ENCODE results near the gene TACC2.

TACC2 gene

DNA sequence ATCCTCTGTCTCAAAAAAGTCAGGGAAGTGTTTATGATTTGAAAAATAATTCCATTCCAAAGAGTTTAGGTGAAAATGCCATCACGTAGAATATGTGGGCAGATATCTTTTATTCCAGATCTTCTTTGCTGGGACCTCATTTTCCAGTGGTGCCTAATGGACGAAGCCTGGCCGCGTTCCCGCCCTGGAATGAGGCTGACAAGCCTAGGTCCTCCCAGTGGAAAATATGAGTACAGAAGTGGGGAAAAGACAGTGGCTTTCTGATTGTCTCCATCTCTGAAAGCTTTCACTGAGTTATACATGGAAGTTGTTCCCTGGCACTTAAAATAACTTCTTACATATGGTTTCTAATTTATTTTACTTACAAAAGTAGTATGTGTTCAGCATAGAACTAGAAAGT, 139.4 kb downstream of the TACC2 start:
- TF ChIP-seq, protein P1, sequence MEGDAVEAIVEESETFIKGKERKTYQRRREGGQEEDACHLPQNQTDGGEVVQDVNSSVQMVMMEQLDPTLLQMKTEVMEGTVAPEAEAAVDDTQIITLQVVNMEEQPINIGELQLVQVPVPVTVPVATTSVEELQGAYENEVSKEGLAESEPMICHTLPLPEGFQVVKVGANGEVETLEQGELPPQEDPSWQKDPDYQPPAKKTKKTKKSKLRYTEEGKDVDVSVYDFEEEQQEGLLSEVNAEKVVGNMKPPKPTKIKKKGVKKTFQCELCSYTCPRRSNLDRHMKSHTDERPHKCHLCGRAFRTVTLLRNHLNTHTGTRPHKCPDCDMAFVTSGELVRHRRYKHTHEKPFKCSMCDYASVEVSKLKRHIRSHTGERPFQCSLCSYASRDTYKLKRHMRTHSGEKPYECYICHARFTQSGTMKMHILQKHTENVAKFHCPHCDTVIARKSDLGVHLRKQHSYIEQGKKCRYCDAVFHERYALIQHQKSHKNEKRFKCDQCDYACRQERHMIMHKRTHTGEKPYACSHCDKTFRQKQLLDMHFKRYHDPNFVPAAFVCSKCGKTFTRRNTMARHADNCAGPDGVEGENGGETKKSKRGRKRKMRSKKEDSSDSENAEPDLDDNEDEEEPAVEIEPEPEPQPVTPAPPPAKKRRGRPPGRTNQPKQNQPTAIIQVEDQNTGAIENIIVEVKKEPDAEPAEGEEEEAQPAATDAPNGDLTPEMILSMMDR (IDR thresholded peaks at IDR 0.05; ENCODE audit: low read depth, low read length), result peak; percentile 13
- DNase-seq (ENCODE audit: extremely low read depth, low read depth), result no peak

DNA sequence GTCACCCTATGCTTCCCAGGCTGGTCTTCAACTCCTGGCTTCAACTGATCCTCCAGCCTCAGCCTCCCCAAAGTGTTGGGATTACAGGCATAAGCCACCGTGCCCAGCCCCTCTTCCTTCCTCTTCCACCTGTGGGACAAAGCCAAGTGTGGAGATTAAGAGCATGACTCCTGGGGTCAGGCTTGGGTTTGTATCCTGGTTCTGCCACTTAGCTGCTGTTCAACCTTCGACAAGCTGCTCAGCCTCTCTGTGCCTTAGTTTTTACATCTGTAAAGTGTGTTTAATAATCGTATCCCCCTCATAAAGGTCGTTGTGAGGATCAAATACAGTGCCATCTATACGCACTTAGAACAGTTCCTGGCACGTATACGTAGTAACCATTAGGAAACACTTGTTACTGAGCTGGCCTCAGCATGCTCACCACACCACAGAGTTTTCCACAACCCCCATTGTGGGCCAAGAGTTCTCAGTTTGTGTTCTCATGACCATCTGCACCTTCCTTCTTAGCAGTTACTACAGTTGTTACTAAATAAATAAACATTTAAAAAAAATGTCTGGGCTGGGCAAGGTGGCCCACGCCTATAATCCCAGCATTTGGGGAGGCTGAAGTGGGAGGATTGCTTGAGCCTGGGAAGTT, 141.6 kb downstream of the TACC2 start:
- DNase-seq (ENCODE audit: extremely low read depth, low read depth), result no peak
- TF ChIP-seq, protein P1 (IDR thresholded peaks at IDR 0.05; ENCODE audit: low read depth, low read length), result no peak

DNA sequence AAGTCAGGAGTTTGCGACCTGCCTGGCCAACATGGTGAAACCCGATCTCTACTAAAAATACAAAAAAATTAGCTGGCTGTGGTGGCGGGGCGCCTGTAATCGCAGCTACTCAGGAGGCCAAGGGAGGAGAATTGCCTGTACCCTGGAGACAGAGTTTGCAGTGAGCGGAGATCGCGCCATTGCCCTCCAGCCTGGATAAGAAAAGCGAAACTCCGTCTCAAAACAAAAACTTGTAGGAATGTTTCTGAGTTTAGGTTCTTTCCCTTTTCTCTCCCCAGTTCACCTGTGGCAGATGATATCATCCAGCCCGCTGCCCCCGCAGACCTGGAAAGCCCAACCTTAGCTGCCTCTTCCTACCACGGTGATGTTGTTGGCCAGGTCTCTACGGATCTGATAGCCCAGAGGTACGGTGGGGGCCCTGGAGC, 143.4 kb downstream of the TACC2 start:
- TF ChIP-seq, protein P1 (IDR thresholded peaks at IDR 0.05; ENCODE audit: low read depth, low read length), result no peak
- no peak for DNase-seq (ENCODE audit: extremely low read depth, low read depth)

DNA sequence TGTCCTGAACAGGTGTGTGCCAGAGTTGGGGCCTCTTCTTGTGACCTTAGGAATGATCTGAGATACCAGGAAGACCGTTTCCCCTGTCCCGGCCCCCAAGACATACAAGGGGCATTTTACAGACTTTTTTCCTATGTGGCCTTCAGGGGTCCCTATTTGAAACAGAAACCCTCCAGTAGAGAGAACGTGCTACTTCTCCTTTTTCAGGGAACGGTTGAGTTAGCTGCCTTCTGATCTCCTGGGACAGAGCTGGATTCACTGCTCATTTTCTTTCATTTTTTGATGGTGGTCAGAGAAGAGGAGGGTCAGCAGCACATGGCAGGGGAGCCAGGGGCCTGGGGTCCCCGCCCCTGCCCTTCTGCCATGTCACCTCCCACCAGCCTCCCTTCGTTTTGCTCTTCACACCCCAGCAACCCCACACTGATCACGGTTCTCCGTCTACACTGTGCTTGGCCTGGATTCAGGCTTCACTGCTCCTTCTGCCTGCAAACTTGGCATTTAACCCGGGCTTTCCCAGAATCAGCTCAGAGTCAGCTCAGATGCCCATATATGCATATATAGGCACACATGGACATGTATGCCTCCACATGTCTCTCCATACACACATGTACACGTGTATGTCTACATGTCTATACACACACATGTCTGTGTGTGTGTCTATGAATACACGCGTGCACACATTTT, 144.1 kb downstream of the TACC2 start:
- DNase-seq (ENCODE audit: extremely low read depth, low read depth), result no peak

DNA sequence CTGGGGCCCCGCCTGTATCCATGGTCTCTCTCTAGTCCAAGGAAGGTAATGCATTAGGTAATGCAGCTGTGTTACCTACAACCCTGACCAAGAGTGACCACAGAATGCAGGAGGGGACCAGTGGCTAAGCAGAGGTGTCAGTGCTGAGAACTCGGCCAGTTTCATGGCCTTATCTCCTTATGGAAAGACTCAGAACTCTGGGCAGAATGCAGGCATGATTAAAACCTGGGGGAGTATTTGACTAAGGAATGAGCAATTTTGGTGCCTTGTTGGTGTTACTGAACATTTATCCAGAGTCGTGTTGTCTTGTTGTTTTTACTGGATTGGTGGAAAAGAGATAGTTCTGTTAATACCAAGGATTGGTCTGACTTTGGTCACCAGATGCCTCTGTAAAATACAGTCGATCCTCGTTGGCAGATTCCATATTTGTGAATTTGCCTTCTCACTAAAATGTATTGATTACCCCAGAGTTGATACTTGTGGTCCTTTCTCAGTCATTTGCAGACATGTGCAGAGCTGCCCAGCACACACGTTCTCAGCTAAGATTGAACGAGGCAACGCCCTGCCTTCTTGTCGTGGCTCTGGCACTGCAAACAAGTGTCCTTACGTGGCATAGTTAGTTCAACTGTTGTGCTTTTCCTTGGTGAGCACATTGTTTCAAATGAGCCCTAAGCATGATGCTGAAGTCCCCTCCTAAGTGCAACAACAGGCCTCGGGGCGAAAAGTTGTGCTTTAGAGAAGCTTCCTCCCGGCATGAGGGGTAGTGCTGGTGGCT, 146.5 kb downstream of the TACC2 start:
- DNase-seq (ENCODE audit: extremely low read depth, low read depth), result no peak
- TF ChIP-seq, protein P1 (IDR thresholded peaks at IDR 0.05; ENCODE audit: low read depth, low read length), result no peak

More for the DNA sequence above, 144.1 kb downstream of the TACC2 start:
- TF ChIP-seq, protein P1 (IDR thresholded peaks at IDR 0.05; ENCODE audit: low read depth, low read length), result no peak

DNA sequence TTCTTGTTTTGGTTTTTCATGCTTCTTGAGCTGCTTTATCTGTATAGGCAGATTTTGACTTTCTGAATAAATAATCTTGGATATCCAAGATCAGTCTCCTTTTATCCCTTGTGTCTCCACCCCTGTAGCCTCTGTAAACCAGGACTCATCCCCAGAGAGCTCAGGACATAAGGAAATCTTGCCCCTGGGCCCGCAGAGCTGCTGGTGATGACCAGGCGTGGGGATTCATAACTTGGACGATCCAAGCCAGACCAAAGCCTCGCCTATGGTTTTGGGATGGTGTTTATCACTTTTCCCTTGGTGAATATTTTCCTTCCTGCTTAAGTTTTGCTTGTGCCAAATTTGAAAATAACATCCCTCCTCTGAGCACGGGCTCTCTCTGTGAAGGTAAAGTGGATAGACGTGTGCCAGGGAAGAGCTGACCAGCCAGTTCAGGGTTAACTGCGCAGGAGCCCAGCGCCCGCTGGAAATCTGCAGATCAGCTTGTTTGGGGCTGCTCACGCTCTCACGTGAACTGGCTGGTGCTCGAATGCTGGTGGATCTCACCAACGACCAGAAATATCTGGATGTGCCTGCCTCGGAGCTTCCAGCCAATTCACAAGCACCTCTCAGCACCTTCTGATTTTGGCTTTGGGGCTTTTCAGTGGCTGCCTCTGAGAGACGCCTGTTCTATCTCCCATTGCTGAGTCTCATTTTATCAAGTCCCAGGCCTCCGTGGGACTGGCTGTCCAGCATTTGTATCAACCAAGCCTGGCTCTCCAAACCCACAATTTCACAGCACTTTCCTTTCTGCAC, 150.1 kb downstream of the TACC2 start:
- DNase-seq (ENCODE audit: extremely low read depth, low read depth), result no peak
- TF ChIP-seq, protein P1 (IDR thresholded peaks at IDR 0.05; ENCODE audit: low read depth, low read length), result no peak

Measured in AG09319 (cell line).